Mesenchymal stem cell (in vitro differentiated cells and primary cell): ENCODE results near the gene MINDY3.

Experiments used
- DNase-seq: peaks from one replicate; pipeline ENCODE4 v3.0.0-alpha.2; 2013
- H2AFZ ChIP-seq: one replicate; pipeline ENCODE4 v1.6.1; 2013; ENCODE audit warnings: low read depth, mild to moderate bottlenecking, control low read depth, inconsistent platforms, low read length, moderate library complexity
- H2AK5ac ChIP-seq: 2 replicates; pipeline ENCODE4 v1.6.1; 2013; ENCODE audit warnings: low read length, moderate library complexity, mild to moderate bottlenecking, inconsistent platforms; ENCODE audit not compliant: severe bottlenecking
- H2BK120ac ChIP-seq: one replicate; pipeline ENCODE4 v1.6.1; 2013; ENCODE audit warnings: low read depth, mild to moderate bottlenecking, inconsistent platforms, low read length, moderate library complexity
- H2BK12ac ChIP-seq, 2 experiments: one replicate each; pipeline ENCODE4 v1.6.1; 2013; ENCODE audit warnings: inconsistent platforms in 2 of 2, low read length in 2 of 2, mild to moderate bottlenecking in 2 of 2, moderate library complexity in 2 of 2, control low read depth in 1 of 2
- H2BK15ac ChIP-seq: one replicate; pipeline ENCODE4 v1.6.1; 2013; ENCODE audit warnings: mild to moderate bottlenecking, low read depth, inconsistent platforms; ENCODE audit not compliant: poor library complexity, severe bottlenecking
- H2BK5ac ChIP-seq: 2 replicates; pipeline ENCODE4 v1.6.1; 2013; ENCODE audit warnings: low read depth, mild to moderate bottlenecking, low read length, control low read depth, inconsistent platforms; ENCODE audit not compliant: poor library complexity, severe bottlenecking
- H3K14ac ChIP-seq, 2 experiments: one replicate each; pipeline ENCODE4 v1.6.1; 2013; ENCODE audit warnings: inconsistent platforms in 2 of 2, low read length in 2 of 2, control low read depth in 1 of 2, mild to moderate bottlenecking in 1 of 2, moderate library complexity in 1 of 2
- H3K18ac ChIP-seq, 2 experiments: one replicate each; pipeline ENCODE4 v1.6.1; 2013; ENCODE audit warnings: inconsistent platforms in 2 of 2, low read length in 2 of 2, control low read depth in 1 of 2, low read depth in 1 of 2, mild to moderate bottlenecking in 1 of 2
- H3K23ac ChIP-seq, 2 experiments: one replicate each; pipeline ENCODE4 v1.6.1; 2013; ENCODE audit warnings: inconsistent platforms in 2 of 2, low read length in 2 of 2, mild to moderate bottlenecking in 2 of 2, moderate library complexity in 2 of 2, control low read depth in 1 of 2
- H3K27ac ChIP-seq: 2 replicates; pipeline ENCODE4 v1.5.1; 2013; ENCODE audit warnings: mild to moderate bottlenecking, moderate library complexity, low read length, control low read depth, inconsistent platforms; ENCODE audit not compliant: poor library complexity, severe bottlenecking
- H3K27me3 ChIP-seq, 2 experiments: 2 replicates each; pipeline versions ENCODE4 v1.6.1 to v1.7.0; 2013; ENCODE audit warnings: low read length in 2 of 2, mild to moderate bottlenecking in 2 of 2, moderate library complexity in 2 of 2, control low read depth in 1 of 2, inconsistent platforms in 1 of 2; ENCODE audit not compliant: control insufficient read depth in 1 of 2, insufficient read depth in 1 of 2
- H3K36me3 ChIP-seq, 2 experiments: 2 replicates each; pipeline versions ENCODE4 v1.6.1 to v1.7.0; 2013; ENCODE audit warnings: low read length in 2 of 2, control low read depth in 1 of 2, inconsistent platforms in 1 of 2, low read depth in 1 of 2, mild to moderate bottlenecking in 1 of 2; ENCODE audit not compliant: insufficient read depth in 2 of 2, control insufficient read depth in 1 of 2
- H3K4ac ChIP-seq, 2 experiments: one replicate each; pipeline ENCODE4 v1.6.1; 2013; ENCODE audit warnings: inconsistent platforms in 2 of 2, low read length in 2 of 2, mild to moderate bottlenecking in 2 of 2, moderate library complexity in 2 of 2, control low read depth in 1 of 2, low read depth in 1 of 2
- H3K4me1 ChIP-seq: 2 replicates; pipeline ENCODE4 v1.6.1; 2013; ENCODE audit warnings: low read depth, low read length, control low read depth; ENCODE audit not compliant: control insufficient read depth, insufficient read depth
- H3K4me2 ChIP-seq: 2 replicates; pipeline ENCODE4 v1.6.1; 2013; ENCODE audit warnings: low read length, mild to moderate bottlenecking, inconsistent platforms; ENCODE audit not compliant: poor library complexity, severe bottlenecking
- H3K4me3 ChIP-seq, 2 experiments: 2 replicates each; pipeline versions ENCODE4 v1.5.1 to v1.7.0; 2013; ENCODE audit warnings: low read length in 2 of 2, mild to moderate bottlenecking in 2 of 2, control low read depth in 1 of 2, low read depth in 1 of 2; ENCODE audit not compliant: insufficient read depth in 1 of 2
- H3K79me1 ChIP-seq: replicated peaks from 2 replicates; pipeline ENCODE4 v1.6.1; 2013; ENCODE audit warnings: mild to moderate bottlenecking, control low read depth, low read length, inconsistent platforms; ENCODE audit not compliant: poor library complexity, severe bottlenecking
- H3K9ac ChIP-seq: 2 replicates; pipeline ENCODE4 v1.7.0; 2013; ENCODE audit warnings: mild to moderate bottlenecking, low read length, moderate library complexity
- H3K9me3 ChIP-seq: 2 replicates; pipeline ENCODE4 v1.7.0; 2013; ENCODE audit warnings: mild to moderate bottlenecking, low read length; ENCODE audit not compliant: control insufficient read depth
- H4K8ac ChIP-seq: one replicate; pipeline ENCODE4 v1.6.1; 2013; ENCODE audit warnings: inconsistent platforms, mild to moderate bottlenecking, low read length, moderate library complexity
- H4K91ac ChIP-seq: one replicate; pipeline ENCODE4 v1.6.1; 2013; ENCODE audit warnings: mild to moderate bottlenecking, low read length, inconsistent platforms
- WGBS: methylation state at CpG from one replicate; pipeline ENCODE4 v1.1.7; 2013; ENCODE audit warnings: mixed read lengths; 5-methylcytosine and 5-hydroxymethylcytosine counted together

Gene MINDY3

DNA sequence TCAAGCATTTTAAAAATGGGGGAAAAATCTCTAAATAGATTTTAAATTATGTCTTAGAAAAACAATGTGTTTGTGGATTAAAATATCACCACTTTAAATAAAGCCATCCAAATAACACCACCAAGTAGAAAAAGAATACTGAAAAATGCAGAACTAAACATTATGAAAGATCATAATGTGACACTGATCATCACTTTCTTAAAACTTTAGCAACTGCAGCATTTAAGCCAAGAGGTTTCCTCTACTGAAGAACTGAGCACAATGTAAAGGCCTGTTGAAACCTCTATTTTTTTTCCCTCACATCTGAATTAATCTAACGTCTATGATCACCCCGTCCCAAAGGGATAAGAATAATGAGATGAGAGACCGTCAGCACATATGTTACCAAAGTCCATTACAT, 18.6 kb downstream of the MINDY3 start:
- H3K4ac ChIP-seq = no peak overlapping the region
- WGBS = 100% methylated on average over 1 of the region's 3 CpGs
- no peak overlapping the region for H3K27ac ChIP-seq
- H3K36me3 ChIP-seq = peaks cover 0 to 21% of the 10 kb centered on the region in 2 experiments
- no peak overlapping the region for H3K4me2 ChIP-seq
- H3K23ac ChIP-seq = no peak overlapping the region
- DNase-seq = no peak
- no peak overlapping the region for H2BK5ac ChIP-seq
- no peak overlapping the region for H2AFZ ChIP-seq
- H3K79me1 ChIP-seq = peaks cover 6% of the 10 kb centered on the region
- H3K9me3 ChIP-seq = no peaks in the 10 kb centered on the region
- H2BK15ac ChIP-seq = no peak overlapping the region
- H3K18ac ChIP-seq = no peak overlapping the region
- no peak overlapping the region for H2AK5ac ChIP-seq
- H3K27me3 ChIP-seq = no peaks in the 10 kb centered on the region
- no peak overlapping the region for H2BK120ac ChIP-seq
- no peak overlapping the region for H4K91ac ChIP-seq
- no peak overlapping the region for H3K14ac ChIP-seq
- H2BK12ac ChIP-seq = no peak overlapping the region
- H4K8ac ChIP-seq = no peak overlapping the region
- H3K4me1 ChIP-seq = no peaks in the 10 kb centered on the region
- H3K4me3 ChIP-seq = no peak overlapping the region
- no peak overlapping the region for H3K9ac ChIP-seq

DNA sequence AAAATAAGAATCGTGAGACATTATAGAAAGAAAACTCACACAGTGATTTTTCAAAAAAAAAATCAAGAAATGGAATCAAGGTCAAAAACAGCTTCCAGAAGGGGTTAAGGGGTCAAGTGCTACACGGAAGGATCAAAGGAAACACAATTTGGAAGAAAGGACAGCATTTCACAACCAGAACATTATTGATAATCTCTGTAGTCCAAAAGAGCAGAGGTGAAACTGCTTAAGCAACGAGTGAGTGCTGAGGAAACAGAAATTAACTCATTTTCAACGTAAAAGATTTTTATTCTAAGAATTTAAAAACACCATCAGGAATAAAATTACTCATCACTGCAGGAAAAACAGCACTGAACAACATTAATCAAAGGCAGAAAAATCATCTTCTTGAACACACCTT, 23.5 kb downstream of the MINDY3 start:
- Histone ChIP-seq H2BK5ac (no peak overlapping the region), H4K91ac (no peak overlapping the region), H3K4me2 (no peak overlapping the region), H4K8ac (no peak overlapping the region), H2BK12ac (no peak overlapping the region), H3K79me1 (peaks cover 3% of the 10 kb centered on the region), H2AK5ac (no peak overlapping the region), H3K4ac (no peak overlapping the region), H2BK120ac (no peak overlapping the region), H2BK15ac (no peak overlapping the region), H3K9me3 (no peaks in the 10 kb centered on the region), H3K27me3 (no peaks in the 10 kb centered on the region), H3K18ac (no peak overlapping the region), H3K27ac (no peak overlapping the region), H3K4me3 (no peak overlapping the region), H3K23ac (no peak overlapping the region), H3K14ac (no peak overlapping the region), H2AFZ (no peak overlapping the region), H3K36me3 (peaks cover 1 to 33% of the 10 kb centered on the region in 2 experiments), H3K9ac (no peak overlapping the region), H3K4me1 (no peaks in the 10 kb centered on the region)
- 63% methylated on average over 3 of the region's 4 CpGs for WGBS
- no peak for DNase-seq

DNA sequence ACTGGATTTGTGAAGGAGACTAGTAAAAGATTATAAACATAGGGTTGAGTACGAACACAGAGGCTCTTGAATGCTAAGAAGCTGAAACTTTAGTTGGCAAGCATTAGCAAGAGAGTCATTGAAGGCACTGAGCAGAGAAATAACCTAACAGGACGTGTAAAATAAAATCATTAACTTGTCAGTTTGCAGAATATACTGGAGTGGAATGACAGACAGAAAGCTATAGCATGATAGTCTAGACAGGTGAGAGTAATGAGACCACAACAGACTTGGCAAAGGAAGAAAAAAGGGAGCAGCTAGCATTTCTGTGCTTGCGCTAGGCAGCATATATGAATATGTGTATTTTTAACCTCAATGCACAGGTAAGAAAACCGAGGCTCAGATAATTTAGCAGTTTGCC, 30.8 kb downstream of the MINDY3 start:
- no peak overlapping the region for H4K91ac ChIP-seq
- H3K9ac ChIP-seq = no peak overlapping the region
- no peak overlapping the region for H2BK5ac ChIP-seq
- H3K36me3 ChIP-seq = peaks cover 3 to 62% of the 10 kb centered on the region in 2 experiments
- no peak overlapping the region for H4K8ac ChIP-seq
- H2BK120ac ChIP-seq = no peak overlapping the region
- H3K4ac ChIP-seq = no peak overlapping the region
- H3K9me3 ChIP-seq = no peaks in the 10 kb centered on the region
- no peaks in the 10 kb centered on the region for H3K4me1 ChIP-seq
- no peak overlapping the region for H3K14ac ChIP-seq
- no peak overlapping the region for H3K4me3 ChIP-seq
- H2AFZ ChIP-seq = no peak overlapping the region
- no peak overlapping the region for H2AK5ac ChIP-seq
- no peak overlapping the region for H3K27ac ChIP-seq
- no peak overlapping the region for H2BK15ac ChIP-seq
- H2BK12ac ChIP-seq = no peak overlapping the region
- DNase-seq = no peak
- 94% methylated on average over 4 of the region's 4 CpGs for WGBS
- H3K4me2 ChIP-seq = no peak overlapping the region
- no peak overlapping the region for H3K18ac ChIP-seq
- peaks cover 9% of the 10 kb centered on the region for H3K79me1 ChIP-seq
- no peaks in the 10 kb centered on the region for H3K27me3 ChIP-seq
- H3K23ac ChIP-seq = no peak overlapping the region

DNA sequence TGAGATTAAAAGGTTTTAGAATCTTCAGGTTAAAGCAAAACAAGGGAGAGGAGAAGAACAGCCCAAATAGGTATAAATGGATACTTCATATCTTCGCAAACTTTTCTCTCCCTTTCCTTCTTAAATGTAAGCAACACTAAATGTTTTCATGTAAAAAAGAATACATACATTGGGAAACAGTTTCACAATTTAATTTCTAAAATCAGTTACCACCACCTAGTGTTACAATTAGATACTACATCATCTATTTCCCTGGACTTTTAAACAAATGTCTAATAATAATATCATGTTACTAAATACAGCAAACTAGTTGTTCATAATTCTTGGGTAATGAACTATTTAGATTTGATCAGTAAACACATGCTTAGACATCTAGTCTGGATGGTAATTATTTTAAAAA, 35.8 kb downstream of the MINDY3 start:
- no peak overlapping the region for H3K27ac ChIP-seq
- H4K8ac ChIP-seq = no peak overlapping the region
- no peaks in the 10 kb centered on the region for H3K4me1 ChIP-seq
- H2BK120ac ChIP-seq = no peak overlapping the region
- H3K9me3 ChIP-seq = no peaks in the 10 kb centered on the region
- H3K9ac ChIP-seq = no peak overlapping the region
- no peaks in the 10 kb centered on the region for H3K27me3 ChIP-seq
- no peak overlapping the region for H2BK12ac ChIP-seq
- no peak overlapping the region for H2AK5ac ChIP-seq
- H3K23ac ChIP-seq = no peak overlapping the region
- H4K91ac ChIP-seq = no peak overlapping the region
- H3K79me1 ChIP-seq = peaks cover 10% of the 10 kb centered on the region
- no peak overlapping the region for H3K4ac ChIP-seq
- no peak overlapping the region for H3K18ac ChIP-seq
- H2BK15ac ChIP-seq = no peak overlapping the region
- H2AFZ ChIP-seq = no peak overlapping the region
- no peak overlapping the region for H2BK5ac ChIP-seq
- peaks cover 3 to 62% of the 10 kb centered on the region in 2 experiments for H3K36me3 ChIP-seq
- DNase-seq = peak; percentile 39
- 100% methylated on average over 1 of the region's 1 CpG for WGBS
- H3K4me2 ChIP-seq = no peak overlapping the region
- no peak overlapping the region for H3K4me3 ChIP-seq
- no peak overlapping the region for H3K14ac ChIP-seq
